HEK293 (cell line): ENCODE measurements around the gene RAB8A.

Source experiments
- CTCF ChIA-PET: fragments of 350-600 bp; formaldehyde crosslinking; extraction: SDS; loops from one replicate; lab custom pipeline; 2021; ENCODE audit warnings: antibody characterized with exemption; lab: Yijun Ruan, JAX
- POLR2A ChIA-PET: fragments of 300-600 bp; formaldehyde crosslinking; extraction: SDS; loops from one replicate; lab custom pipeline; 2020; ENCODE audit warnings: antibody characterized with exemption, inconsistent platforms; lab: Yijun Ruan, JAX
- H3K27ac ChIP-seq: fragments of 200-500 bp; sonication (Bioruptor generic); 2 replicates; pipeline ENCODE4 v1.5.1; 2014; ENCODE audit warnings: low read depth, low read length, control low read depth, inconsistent platforms; ENCODE audit errors: extremely low read depth
- H3K36me3 ChIP-seq, 2 experiments: fragments of 200-500 bp in 1 of 2; sonication (Bioruptor generic) in 1 of 2; 1 replicate in 1 of 2; 2 replicates in 1 of 2; pipeline ENCODE4 v1.5.1; 2014 to 2017; ENCODE audit warnings: inconsistent platforms in 2 of 2, low read length in 2 of 2; ENCODE audit not compliant: control insufficient read depth in 2 of 2, insufficient read depth in 1 of 2
- H3K4me1 ChIP-seq: fragments of 200-500 bp; sonication (Bioruptor generic); 2 replicates; pipeline ENCODE4 v1.5.1; 2014; ENCODE audit warnings: mild to moderate bottlenecking, low read length, inconsistent platforms; ENCODE audit not compliant: control insufficient read depth, insufficient read depth
- H3K4me3 ChIP-seq: 2 replicates; pipeline ENCODE4 v1.5.1; 2011; ENCODE audit warnings: low read depth, mild to moderate bottlenecking, control low read depth, low read length, moderate library complexity
- H3K9me3 ChIP-seq: fragments of 200-500 bp; sonication (Bioruptor generic); 2 replicates; pipeline ENCODE4 v1.5.1; 2014; ENCODE audit warnings: low read depth, low read length, inconsistent platforms; ENCODE audit not compliant: control insufficient read depth, insufficient read depth
- PRDM1 ChIP-seq: fragments of 450-650 bp; formaldehyde crosslinking; IDR thresholded peaks from 2 replicates; pipeline ENCODE4; 2016; ENCODE audit warnings: missing biosample characterization, missing genetic modification characterization
- ZNF138 ChIP-seq: fragments of 450-650 bp; formaldehyde crosslinking; IDR thresholded peaks from 2 replicates; pipeline ENCODE4 v1.5.1; 2016; ENCODE audit warnings: missing biosample characterization, missing genetic modification characterization, borderline replicate concordance

RAB8A gene

GRCh38 chr19:16180611-16181010, 68.9 kb downstream of the RAB8A start:
- CTCF ChIA-PET: interaction anchor here (0.6 to 2.1 kb wide), 9 partner anchors 12 to 273 kb away, joined by 3 to 17 read pairs (median 4); no protein-coding TSS in a partner anchor
- no peak for TF ChIP-seq ZNF138 (tag by site-specific recombination)
- TF ChIP-seq PRDM1: 0 out of 2 replicates have a peak, but pooled peaks have one; percentile 12
- Histone ChIP-seq H3K36me3 (no peaks in the 10 kb centered on the region), H3K4me1 (no peaks in the 10 kb centered on the region), H3K27ac (no peak overlapping the region), H3K9me3 (no peaks in the 10 kb centered on the region), H3K4me3 (no peak overlapping the region)
- POLR2A ChIA-PET: interaction anchor here (0.7 kb wide), 2 partner anchors 33 to 1472 kb away, joined by 3 to 4 read pairs; no protein-coding TSS in a partner anchor
